ENCODE data around the gene GDPD5.

GDPD5 gene

GRCh38 chr11:75516886-75517285, 8.9 kb downstream of the GDPD5 start:
- DNase-seq (ENCODE audit: low read depth in 2 of 3, low spot score in 2 of 3) = no peak

DNA sequence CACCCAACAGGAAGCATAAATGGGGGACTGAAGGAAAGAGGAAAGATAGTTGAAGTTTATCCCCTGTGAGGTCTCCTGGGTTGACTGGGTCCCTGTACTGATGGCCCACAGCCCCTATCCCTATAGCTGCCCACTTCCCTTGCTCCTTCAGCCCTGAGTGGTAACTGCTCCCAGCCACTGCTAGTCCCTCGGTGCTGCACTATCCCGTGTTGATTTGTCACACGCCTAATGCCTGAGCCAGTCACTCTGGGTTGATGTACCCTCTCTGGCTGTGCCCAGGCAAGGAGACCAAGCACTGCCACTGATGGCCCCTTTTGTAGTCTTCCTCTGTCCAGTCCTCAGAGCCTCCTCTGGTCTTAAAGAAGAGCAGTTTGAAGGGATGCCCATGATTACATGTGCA, 9.6 kb downstream of the GDPD5 start:
- DNase-seq (ENCODE audit: low read depth in 2 of 3, low spot score in 2 of 3) = no peak

DNA sequence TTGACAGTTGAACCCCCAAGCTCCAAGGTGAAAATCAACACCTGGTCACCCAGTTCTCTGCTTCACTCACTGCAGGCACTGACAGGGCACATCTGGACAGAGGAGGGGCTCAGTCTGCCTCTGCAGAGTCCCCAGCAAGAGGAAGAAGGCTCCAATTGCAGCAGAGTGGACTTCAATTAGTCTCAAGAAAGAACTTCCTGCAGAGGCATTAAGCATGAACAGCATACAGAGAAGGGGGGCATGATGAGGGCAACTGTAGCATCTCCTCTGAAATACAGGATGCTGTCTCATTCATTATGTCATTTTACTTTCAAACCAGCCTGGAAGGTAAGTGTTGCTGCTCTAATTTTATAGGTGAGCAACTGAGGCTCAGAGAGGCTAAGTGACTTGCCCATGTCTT, 11.1 kb downstream of the GDPD5 start:
- DNase-seq (ENCODE audit: low read depth in 2 of 3, low spot score in 2 of 3) = no peak

- no peak for DNase-seq (ENCODE audit: low read depth in 2 of 3, low spot score in 2 of 3)
Observed at GRCh38 chr11:75513250-75513649, 12.5 kb downstream of the GDPD5 start.

- DNase-seq (ENCODE audit: low read depth in 2 of 3, low spot score in 2 of 3) = no peak
Observed at GRCh38 chr11:75510723-75511019, 15.1 kb downstream of the GDPD5 start.

DNA sequence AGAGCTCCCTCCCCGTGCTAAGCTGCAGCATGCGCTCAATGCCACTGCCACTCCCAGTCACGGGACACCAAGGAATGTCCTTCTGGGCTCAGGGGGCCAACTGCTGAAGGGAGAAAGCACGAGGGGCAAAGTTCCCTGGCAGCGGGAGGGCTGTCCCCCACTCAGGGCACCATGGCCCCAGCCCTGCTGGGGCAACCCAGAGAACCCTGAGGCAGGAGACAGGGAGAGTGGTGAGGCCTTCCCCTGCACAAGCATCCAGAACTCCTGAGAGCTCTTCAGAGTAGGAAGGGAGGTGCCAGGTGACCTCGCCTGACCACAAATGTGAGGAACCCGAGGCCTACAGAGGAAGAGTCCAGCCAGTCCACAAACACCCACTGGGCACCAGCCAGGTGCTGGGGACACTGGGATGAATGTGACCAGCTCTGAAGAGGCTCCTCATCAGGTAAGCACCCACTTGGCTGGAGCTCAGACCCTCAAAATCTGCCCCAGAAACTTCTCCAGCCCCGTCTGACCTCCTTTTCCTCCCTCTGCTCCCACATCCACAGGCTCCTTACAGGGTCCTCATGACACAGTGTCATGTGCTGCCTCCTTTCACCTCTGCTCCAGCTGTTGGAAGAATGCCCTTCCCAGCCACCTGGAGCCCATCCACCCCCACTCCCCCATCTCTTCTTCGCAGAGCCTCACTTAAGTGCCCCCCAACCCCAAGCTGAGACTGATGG, 15.6 kb downstream of the GDPD5 start:
- no peak for DNase-seq (ENCODE audit: low read depth in 2 of 3, low spot score in 2 of 3)

DNA sequence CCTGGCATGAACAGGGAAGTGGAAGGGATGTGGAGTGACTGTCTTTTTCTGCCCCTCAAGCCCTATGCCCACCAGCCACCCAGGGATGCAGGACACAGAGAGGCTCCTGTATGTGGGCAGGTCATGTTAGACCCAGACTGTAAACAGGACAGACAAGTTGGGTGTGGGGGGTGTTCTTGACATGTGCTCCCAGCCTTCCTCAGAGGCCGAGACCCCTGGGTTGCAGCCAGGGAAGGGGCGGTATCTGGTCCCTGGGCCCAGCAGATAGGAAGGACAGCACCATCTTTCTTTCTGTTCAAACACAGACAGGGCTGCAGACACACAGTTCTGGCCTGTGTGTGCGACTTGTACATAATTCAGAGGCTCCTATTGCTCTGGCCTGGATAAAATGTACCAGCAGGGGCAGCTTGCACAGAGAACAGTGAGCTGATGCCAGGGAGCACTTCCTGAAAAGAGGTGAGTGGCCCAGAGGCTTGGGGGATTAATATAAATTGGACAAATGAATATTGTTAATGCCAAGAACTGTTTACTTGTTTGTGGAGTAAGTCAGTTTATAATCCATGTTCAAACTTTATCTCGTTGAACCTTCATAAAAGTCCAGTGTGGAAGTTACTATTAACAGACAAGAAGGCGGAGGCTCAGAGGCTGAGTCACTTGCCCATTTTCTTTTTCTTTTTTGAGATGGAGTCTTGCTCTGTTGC, 16.6 kb downstream of the GDPD5 start:
- no peak for DNase-seq (ENCODE audit: low read depth in 2 of 3, low spot score in 2 of 3)

- DNase-seq (ENCODE audit: low read depth in 2 of 3, low spot score in 2 of 3) = no peak
Observed at GRCh38 chr11:75508051-75508561, 17.6 kb downstream of the GDPD5 start.

- no peak for DNase-seq (ENCODE audit: low read depth in 2 of 3, low spot score in 2 of 3)
Observed at GRCh38 chr11:75507571-75507970, 18.2 kb downstream of the GDPD5 start.

- no peak for DNase-seq (ENCODE audit: low read depth in 2 of 3, low spot score in 2 of 3)
Observed at GRCh38 chr11:75506827-75507226, 18.9 kb downstream of the GDPD5 start.

DNA sequence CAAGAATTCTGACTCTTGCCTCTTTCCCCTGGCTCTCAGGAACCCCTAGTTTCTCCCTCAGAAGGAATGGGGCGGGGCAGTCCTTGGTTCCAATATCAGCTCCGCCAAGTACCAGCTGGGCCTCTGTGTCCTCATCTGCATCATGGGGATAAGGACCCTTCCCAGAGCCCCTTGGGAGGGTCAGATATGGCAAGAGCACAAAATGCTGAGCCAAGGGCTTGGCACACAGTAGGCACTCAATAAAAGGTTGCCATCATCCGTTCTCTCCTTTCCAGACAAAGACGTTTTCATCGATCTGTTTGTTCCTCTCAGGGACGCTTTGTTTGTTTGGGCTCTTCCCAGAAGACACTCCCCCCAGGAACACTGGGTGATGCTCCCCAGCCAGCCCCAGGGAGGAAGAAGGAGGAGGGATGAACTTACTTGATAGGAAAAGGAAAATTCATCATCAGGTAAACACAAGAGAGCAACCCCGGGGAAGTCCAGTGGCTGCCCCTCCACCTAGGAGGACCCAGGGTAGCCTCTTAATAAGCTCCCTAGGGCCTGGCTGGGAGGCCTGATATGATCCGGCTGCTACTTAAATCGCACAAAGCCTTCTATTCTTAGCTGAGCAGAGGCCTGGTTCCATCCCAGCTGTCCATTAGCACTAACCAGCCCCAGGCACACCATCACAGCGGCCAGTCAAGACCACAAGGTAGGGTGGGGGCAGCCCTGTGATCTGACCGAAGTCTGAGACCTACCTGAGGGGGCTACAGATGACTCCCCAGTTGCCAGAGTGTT, 19.6 kb downstream of the GDPD5 start:
- no peak for DNase-seq (ENCODE audit: low read depth in 2 of 3, low spot score in 2 of 3)

DNA sequence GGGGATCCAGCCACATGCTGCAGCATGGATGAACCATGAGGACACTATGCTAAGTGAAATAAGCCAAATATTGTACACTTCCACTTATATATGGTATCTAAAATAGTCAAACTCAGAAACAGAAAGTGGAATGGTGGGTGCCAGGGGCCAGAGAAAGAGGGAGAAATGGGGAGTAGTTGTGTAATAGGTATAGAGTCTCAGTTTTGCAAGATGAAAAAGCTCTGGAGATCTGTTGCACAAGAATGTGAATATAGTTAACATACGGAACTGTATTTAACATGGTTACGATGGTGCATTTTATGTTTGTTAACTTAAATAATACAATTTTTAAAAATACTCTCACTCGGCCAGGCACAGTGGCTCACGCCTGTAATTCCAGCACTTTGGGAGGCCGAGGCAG, 21.2 kb downstream of the GDPD5 start:
- DNase-seq (ENCODE audit: low read depth in 2 of 3, low spot score in 2 of 3) = no peak

GRCh38 chr11:75503531-75504099, 22.1 kb downstream of the GDPD5 start:
- no peak for DNase-seq (ENCODE audit: low read depth in 2 of 3, low spot score in 2 of 3)

GRCh38 chr11:75502138-75502537, 23.6 kb downstream of the GDPD5 start:
- no peak for DNase-seq (ENCODE audit: low read depth in 2 of 3, low spot score in 2 of 3)

GRCh38 chr11:75500742-75501141, 25.0 kb downstream of the GDPD5 start:
- no peak for DNase-seq (ENCODE audit: low read depth in 2 of 3, low spot score in 2 of 3)

DNA sequence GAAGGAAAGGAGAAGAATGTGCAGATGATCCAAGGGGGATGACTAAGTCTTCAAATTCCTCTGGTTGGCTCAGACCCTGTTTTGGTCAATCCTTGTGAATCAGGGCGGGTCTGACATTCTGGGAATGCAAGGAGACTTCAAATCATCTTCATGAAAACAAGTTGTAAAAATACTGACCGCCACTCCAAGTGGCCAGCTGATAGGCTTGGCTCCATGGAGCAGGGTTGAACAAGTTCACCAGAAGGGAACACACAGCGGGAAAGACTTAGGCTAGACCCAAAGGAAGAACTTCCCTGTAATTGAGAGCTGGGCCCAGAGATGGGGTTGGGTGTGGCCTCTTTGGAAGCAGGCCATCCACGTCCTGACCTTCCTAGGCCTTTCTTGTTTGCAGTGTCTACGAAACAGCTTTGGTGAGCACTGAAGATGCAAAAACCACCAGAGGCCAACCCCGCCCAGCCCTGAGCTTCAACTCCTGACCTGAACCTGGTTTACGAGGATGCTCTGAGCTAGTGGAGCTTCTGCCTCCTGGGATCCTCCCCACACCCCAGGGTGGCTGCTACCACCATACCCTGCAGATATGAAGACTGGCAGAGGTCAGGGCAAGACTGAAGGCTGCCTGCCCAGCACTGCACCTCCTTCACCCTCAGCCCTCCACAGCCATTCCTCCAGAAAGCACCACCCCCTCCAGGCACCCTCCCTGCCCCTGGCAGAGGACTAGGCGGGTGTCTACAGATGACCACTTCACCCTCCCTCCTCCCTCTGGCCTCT, 26.1 kb downstream of the GDPD5 start:
- DNase-seq (ENCODE audit: low read depth in 2 of 3, low spot score in 2 of 3) = no peak

DNA sequence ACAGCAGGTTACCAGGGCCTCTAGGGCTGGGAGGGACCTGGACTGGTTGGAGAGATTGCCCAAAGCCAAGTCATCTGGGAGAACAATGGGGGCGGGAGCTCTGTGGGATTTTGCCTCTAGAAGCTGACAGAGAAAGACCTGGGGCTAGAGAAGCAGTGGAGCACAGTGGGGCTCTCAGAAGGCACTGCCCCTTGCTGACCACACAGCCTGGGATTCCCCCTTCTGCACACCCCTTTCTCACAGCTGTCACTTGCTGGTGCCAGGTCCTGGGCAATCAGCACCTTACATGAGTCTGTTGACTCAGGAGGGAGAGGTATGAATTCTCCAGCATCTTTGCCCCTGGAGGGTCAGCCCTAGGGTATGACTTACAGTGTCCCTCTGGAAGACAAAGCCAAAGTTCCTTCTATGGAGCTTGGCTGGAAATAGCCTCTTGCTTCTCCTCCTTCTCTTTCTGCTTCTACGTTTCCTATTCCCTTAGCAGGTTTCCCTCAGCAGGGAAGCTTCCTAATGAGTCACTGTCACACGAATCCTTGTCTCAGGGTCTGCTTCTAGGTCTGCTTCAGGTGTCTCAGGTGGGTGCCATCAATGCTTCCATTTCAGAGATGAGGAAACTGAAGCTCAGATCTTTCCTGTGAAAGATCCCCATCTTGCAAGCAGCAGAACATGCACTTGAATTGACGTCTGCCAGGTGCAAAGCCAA, 27.0 kb downstream of the GDPD5 start:
- DNase-seq (ENCODE audit: low read depth in 2 of 3, low spot score in 2 of 3) = no peak

- no peak for DNase-seq (ENCODE audit: low read depth in 2 of 3, low spot score in 2 of 3)
Observed at GRCh38 chr11:75497788-75498409, 27.8 kb downstream of the GDPD5 start.

DNA sequence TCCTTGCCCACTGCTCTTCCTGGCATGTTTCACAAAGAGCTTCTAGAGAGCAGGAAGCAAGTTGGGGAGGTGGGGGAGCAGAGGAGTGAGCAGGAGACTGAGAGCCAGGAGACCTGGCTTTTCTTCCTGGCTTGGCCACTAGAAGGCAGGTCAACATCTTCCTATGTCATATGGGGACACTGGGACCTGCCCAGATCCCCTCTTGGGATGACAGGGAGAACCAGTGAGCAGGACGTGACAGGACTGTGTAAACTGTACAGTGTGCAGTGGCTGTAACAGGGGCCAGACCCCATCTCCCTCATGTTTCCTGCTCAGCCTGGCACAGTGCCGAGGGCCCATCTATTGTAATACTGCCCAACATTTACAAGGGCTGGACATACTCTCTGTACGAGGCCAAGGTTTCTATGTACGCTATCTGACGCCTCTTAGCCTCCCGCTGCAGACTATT, 29.4 kb downstream of the GDPD5 start:
- no peak for DNase-seq (ENCODE audit: low read depth in 2 of 3, low spot score in 2 of 3)

- DNase-seq (ENCODE audit: low read depth in 2 of 3, low spot score in 2 of 3) = no peak
Observed at GRCh38 chr11:75495749-75496304, 29.9 kb downstream of the GDPD5 start.
